Epithelial cell of proximal tubule (primary cell): ENCODE data around the gene ZDHHC18. TPM values are rescaled to one million over a fixed set of nuclear protein-coding genes. Genes with fewer than 3 reads are reported as not detected.

Experiments used
- DNase-seq: peaks from one replicate; pipeline ENCODE4 v3.0.0-alpha.2; 2011; ENCODE audit warnings: low read depth
- H3K4me3 ChIP-seq: 2 replicates; pipeline ENCODE4 v1.5.1; 2011; ENCODE audit warnings: low read depth, mild to moderate bottlenecking, low read length
- CTCF ChIP-seq: conservative IDR thresholded peaks from 2 replicates; pipeline ENCODE4 v1.5.1; 2012; ENCODE audit warnings: low read depth, mild to moderate bottlenecking, low read length
- total RNA-seq: library from RNA; depleted of rRNA; stranded (reverse); fragments of >200 nt; gene quantifications from 2 replicates; pipeline ENCODE4 v1.2.3, GENCODE V29; 2015

Gene ZDHHC18
- total RNA-seq, 1 donor from 2014 or later = 53.3 TPM

- no peak for TF ChIP-seq CTCF
- peak overlapping the region; percentile 80 for H3K4me3 ChIP-seq
- no peak for DNase-seq
These were observed 38.0 kb upstream of the ZDHHC18 start for GRCh38 chr1:26788515-26788785.

GRCh38 chr1:26788836-26789611 lies 37.5 kb upstream of the ZDHHC18 start:
- no peak for DNase-seq

DNA sequence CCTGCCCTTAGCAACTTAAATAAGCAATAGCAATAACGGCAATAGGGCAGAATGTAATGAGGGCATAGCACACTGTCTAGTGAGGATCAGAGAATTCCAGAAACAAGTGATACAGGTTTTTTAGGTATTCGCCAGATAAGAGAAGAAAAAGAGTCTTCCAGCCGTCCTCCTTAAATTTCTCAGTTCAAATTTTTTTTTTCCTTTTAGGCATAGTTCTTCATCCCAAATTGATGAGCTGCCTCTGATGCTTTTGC lies 36.9 kb upstream of the ZDHHC18 start:
- no peak overlapping the region for H3K4me3 ChIP-seq
- TF ChIP-seq CTCF = no peak
- no peak for DNase-seq

More at GRCh38 chr1:26788836-26789611, 37.5 kb upstream of the ZDHHC18 start:
- peak overlapping the region; percentile 80 for H3K4me3 ChIP-seq
- peak; percentile 98 for TF ChIP-seq CTCF

- H3K4me3 ChIP-seq = no peak overlapping the region
- no peak for TF ChIP-seq CTCF
- no peak for DNase-seq
These were observed 36.6 kb upstream of the ZDHHC18 start for GRCh38 chr1:26789931-26790330.

- DNase-seq = no peak
- no peak for TF ChIP-seq CTCF
- H3K4me3 ChIP-seq = no peak overlapping the region
These were observed 35.9 kb upstream of the ZDHHC18 start for GRCh38 chr1:26790551-26790953.

DNA sequence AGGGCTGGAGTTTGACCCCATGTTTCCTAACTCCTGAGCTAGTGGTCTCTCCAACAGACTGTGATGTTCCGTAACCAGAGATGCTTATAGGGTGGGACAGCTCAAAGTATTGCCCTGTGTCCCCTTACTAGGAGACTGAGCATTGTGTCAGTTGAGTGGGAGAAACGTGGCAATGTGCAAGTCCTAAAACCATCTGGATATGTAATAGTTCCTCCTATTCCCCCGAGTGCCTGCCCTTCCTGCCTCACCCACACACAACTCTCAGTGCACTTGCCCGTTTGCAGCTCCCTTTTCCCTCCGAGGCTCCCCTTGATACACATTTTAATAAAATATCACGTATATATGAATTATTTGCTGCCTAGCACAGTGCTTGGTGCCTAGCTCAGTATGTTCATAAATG lies 35.3 kb upstream of the ZDHHC18 start:
- no peak for DNase-seq
- TF ChIP-seq CTCF = no peak
- no peak overlapping the region for H3K4me3 ChIP-seq

DNA sequence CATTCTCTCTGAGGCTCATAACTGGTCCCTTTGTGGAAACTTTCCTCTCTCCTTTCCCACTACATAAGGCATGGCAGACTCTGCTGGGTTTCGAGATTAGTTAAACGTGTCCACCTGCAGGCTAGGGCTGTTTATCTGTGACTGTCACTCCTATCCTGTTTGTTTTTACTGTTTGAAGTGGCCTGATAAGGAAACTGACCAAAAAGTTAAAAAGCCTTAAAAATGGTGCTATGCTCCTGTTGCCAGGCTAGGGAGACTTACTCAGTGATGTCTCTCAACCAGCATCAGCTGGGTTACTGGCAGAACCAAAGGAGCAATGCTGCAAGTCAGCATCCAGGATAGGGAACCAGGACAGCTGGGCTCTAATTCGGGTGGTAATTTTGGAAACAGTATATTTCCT lies 34.9 kb upstream of the ZDHHC18 start:
- no peak for DNase-seq
- H3K4me3 ChIP-seq = no peak overlapping the region
- no peak for TF ChIP-seq CTCF
